Tongue (tissue), 2 donors: ENCODE measurements around the gene RRP1. TPM values are rescaled to one million over a fixed set of nuclear protein-coding genes. Genes with fewer than 3 reads are reported as not detected.

Experiments
- DNase-seq: peaks from one replicate; pipeline ENCODE4 v3.0.0-alpha.2; 2015
- total RNA-seq: library from RNA; depleted of rRNA; stranded (reverse); fragments of >200 nt; gene quantifications from one replicate; pipeline ENCODE4 v1.2.3, GENCODE V29; 2014

Gene RRP1
- total RNA-seq, 1 donor from 2014 or later, result 17.2 TPM

GRCh38 chr21:43777953-43778352, 11.4 kb upstream of the RRP1 start:
- DNase-seq, result no peak

GRCh38 chr21:43778469-43779335, 10.7 kb upstream of the RRP1 start:
- no peak for DNase-seq

DNA sequence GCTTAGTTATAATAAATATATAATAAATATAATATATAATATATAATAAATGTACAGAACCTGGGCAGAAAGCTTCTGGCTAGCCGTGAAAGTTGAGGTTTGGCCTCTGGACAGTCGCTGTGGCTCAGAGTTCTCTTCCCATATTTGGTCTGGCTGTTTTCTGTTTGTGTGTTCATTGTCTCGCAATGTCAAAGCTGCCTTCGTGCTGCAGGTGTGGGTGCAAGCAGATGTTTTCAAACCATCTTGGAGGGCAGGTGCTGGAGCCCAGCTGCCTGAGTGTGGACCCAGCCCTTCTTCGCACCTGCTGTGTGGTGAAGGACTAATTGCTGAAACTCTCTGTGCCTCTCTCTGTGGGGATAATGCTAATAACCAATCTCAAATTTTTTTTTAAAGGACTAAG, 9.7 kb upstream of the RRP1 start:
- no peak for DNase-seq

DNA sequence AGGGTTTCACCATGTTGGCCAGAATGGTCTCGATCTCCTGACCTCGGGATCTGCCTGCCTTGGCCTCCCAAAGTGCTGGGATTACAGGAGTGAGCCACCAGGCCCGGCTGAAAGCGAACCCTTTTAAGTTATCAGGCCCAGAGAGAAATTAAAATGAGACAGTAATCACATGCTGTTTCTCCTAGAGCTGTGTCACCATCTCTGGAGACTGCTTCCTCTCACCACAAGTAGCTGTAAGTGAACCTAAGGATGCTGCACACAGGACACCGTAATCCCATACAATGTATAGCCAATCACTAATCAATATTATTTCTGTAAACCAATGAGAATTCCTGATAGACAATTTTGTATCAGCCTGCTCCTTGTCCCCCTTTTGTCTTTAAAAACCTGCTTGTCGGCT, 7.5 kb upstream of the RRP1 start:
- no peak for DNase-seq

- no peak for DNase-seq
Observed at GRCh38 chr21:43782431-43783097, 6.8 kb upstream of the RRP1 start.

GRCh38 chr21:43783098-43783700, 6.2 kb upstream of the RRP1 start:
- no peak for DNase-seq

GRCh38 chr21:43785134-43785533, 4.2 kb upstream of the RRP1 start:
- no peak for DNase-seq

DNA sequence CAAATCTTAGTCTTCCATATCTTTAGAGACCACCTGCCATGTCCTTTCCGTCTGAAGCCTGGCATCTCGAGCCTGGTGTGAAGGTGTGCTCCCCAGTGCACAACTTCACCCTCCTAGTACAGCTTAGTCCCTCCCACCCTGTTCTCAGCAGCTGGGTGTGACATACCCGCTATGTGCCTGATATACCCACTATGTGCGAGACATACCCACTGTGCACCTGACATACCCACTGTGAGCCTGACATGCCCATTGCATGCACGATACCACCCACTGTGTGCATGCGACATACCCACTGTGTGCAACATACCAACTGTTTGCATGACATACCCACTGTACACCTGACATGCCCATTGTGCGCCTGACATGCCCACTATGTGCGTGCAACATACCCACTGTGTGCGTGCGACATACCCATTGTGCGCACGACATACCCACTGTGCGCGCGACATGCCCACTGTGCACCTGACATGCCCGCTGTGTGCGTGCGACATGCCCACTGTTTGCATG, 3.0 kb upstream of the RRP1 start:
- DNase-seq, result no peak

- no peak for DNase-seq
Observed at GRCh38 chr21:43786807-43787440, 2.5 kb upstream of the RRP1 start.

- no peak for DNase-seq
Observed at GRCh38 chr21:43790010-43790524, 690 bp downstream of the RRP1 start.

GRCh38 chr21:43792406-43792805, 3.0 kb downstream of the RRP1 start:
- DNase-seq, result no peak

GRCh38 chr21:43793243-43793642, 3.9 kb downstream of the RRP1 start:
- DNase-seq, result no peak

- no peak for DNase-seq
Observed at GRCh38 chr21:43794311-43794710, 4.9 kb downstream of the RRP1 start.

DNA sequence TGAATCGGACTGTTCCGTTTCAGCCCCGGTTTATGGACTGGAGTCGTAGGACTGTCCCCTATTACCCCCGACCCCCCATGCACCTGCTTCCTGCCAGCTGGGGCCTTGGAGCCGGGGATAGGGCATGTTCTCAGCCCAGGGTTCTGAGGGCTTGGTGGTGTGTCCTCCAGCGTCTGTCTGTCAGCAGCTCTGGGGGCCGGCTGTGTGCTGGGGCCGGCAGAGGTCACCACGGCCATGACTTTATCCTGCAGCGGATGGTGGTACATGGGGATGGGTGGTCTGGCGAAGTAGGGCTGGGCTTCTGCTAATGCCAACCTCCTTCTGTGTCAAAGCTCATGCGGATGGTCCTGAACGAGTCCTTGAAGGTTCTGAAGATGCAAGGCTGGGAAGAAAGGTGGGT, 5.5 kb downstream of the RRP1 start:
- no peak for DNase-seq

GRCh38 chr21:43797415-43797814, 8.0 kb downstream of the RRP1 start:
- no peak for DNase-seq

- no peak for DNase-seq
Observed at GRCh38 chr21:43797925-43798715, 8.7 kb downstream of the RRP1 start.

GRCh38 chr21:43799301-43799840, 10.0 kb downstream of the RRP1 start:
- no peak for DNase-seq

GRCh38 chr21:43800124-43800523, 10.7 kb downstream of the RRP1 start:
- DNase-seq, result no peak

DNA sequence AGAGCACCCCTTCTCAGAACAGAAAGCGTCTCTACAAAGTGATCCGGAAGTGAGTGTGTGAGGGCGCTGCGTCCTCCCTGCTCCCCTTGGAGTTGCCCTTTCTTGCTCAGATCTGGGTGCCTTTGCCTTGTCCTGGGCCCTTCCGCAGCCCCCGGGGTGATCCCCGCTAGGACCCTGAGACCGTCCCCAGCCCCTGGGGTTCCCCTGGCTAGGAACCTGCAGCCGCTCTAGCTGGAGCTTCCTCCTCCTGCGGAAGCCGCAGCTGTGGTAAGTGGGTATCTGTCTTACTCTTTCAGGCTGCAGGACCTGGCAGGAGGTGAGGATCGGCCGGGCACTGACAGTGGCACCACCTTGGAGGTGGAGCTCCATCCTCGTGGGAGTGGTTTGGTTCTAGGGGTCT, 11.2 kb downstream of the RRP1 start:
- no peak for DNase-seq

GRCh38 chr21:43801006-43801783, 11.8 kb downstream of the RRP1 start:
- no peak for DNase-seq
